Cerebellar nuclear complex (tissue), 1 donor: ENCODE measurements around the gene MRPL20.
"Not testable (repeated sequence)": the region's sequence is repeated elsewhere in the genome, so short reads cannot be mapped to it uniquely, and the experiment has no call there.

Source experiments
- DNase-seq, 2 experiments: peaks; one replicate each; lab custom pipeline; 2025; lab: John Stamatoyannopoulos, UW

The MRPL20 gene

DNA sequence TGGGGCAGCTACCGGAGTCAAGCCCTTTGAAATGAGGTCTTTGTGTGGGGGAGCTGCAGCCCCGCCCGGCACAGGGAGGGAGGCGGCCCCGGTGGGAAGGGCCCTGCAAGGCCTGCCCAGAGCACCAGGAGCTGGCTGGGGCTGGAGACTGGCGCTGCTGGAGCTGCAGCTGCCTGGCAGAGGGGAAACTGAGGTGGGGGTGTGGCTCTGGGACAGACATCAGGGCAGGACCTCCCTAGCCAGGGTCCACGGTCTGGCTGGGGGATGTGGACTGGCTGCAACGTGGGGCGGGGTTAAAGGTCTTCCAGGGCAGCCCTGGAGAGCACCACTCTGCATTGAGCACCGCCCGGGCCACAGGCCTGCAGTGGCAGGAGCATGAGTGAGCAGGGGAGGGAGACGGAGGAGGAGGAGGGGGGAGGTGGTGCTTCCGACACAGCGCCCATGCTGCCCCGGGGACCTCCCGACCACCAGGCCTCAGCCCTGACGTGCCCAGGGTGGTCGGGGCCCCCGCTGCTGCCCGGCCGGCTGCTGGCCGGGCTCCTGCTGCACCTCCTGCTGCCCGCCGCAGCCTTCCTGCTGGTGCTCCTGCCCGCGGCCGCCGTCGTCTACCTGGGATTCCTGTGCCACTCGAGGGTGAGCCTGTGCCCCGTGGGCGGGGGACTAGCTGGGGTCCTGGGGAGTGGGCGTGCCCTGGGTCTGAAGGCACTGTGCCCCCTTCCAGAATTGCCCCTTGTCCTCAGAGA lies 18.8 kb upstream of the MRPL20 start:
- no peak for DNase-seq

GRCh38 chr1:1425426-1425752 lies 18.3 kb upstream of the MRPL20 start:
- DNase-seq = no peak

DNA sequence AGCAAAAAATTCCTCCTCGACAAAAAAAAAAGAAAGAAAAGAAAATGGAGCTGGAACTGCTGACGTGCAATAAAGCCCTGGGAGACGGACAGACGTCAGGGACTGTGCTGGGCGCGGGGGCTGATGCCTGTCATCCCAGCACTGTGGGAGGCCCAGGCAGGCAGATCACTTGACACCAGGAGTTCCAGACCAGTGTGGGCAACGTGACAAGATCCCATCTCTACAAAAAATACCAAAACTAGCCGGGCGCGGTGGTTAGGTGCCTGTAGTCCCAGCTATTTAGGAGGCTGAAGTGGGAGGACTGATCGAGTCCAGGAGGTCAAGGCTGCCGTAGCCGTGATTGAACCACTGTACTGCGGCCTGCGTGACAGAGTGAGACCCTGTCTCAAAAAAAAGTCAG lies 17.6 kb upstream of the MRPL20 start:
- DNase-seq = no peak

GRCh38 chr1:1423245-1423597 lies 16.1 kb upstream of the MRPL20 start:
- DNase-seq = no peak

DNA sequence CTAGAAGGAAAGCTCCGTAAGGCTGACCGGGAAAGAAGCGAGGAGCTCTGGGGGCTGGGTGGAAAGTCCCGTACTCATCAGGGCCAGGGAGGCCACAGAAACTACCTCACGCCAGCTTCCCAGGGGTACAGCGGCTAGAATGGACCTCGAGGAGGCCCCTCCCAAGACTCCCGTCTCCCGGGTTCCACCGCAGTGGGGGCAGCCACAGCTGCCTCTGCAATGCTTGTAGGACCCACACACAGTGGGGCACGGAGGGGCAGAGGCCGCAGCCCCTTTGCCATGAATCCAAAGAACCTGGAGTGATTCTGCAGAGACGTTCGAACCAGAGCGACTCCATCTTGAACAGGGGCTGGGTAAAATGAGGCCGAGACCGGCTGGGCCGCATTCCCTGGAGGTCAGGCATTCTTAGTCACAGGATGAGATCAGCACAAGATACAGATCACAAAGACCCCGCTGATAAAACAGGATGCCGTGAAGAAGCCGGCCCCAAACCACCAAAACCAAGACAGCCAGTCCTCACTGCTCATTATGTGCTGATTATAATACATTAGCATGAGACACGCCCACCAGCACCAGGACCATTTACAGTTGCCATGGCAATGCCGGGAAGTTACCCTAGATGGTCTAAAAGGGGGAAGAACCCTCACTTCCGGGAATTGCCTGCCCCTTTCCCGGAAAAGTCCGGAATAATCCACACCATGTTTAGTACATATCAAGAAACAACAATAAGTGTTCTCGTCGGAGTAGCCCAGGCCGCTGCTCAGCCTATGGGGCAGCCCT lies 15.6 kb upstream of the MRPL20 start:
- no peak for DNase-seq

- DNase-seq = no peak
Observed at GRCh38 chr1:1421907-1422464, 14.9 kb upstream of the MRPL20 start.

DNA sequence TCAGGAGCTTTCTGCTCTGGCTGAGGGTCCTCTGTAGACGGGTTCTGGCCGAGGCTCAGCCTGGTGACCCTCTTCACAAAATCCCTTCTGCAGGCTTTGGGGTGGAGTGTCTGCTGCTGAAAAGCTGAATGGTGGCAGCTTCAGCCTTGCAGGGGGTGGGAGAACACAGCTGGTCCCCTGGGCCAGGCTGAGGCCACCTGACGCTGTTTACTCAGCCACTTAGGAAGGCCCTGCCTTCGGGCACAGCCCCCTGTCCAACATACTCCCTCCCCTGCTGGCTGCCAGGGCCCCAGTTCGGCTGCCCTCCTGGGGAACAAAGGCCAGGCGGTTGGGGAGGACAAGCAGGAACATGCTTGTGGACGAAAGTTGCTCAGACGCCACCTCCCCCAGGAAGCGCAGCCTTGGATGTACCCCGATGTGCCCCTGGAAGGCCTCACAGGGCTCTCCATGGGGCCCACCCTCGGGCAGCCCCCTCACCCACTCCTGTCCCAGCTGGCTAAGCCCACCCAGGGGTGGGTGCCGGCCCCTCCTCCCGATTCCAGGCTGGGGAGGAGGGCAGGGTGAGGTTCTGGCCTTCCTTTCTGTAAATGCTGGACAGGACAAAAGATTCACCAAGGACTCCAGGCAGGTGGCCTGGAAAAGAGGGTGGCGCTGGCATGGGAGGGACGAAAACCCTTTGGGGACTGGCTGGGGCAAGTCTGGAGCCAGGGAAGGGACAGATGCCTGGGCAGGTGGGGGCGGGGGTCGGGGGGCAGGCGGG lies 14.2 kb upstream of the MRPL20 start, which contains the start of gene ANKRD65:
ANKRD65 (minus strand) TSS at position 130 of the 760 bp plus-strand sequence. CDS start 271 bp downstream, outside the sequence.
- no peak for DNase-seq

GRCh38 chr1:1420654-1421141 lies 13.6 kb upstream of the MRPL20 start:
- no peak for DNase-seq

GRCh38 chr1:1419813-1420653 lies 12.9 kb upstream of the MRPL20 start:
- DNase-seq = no peak

DNA sequence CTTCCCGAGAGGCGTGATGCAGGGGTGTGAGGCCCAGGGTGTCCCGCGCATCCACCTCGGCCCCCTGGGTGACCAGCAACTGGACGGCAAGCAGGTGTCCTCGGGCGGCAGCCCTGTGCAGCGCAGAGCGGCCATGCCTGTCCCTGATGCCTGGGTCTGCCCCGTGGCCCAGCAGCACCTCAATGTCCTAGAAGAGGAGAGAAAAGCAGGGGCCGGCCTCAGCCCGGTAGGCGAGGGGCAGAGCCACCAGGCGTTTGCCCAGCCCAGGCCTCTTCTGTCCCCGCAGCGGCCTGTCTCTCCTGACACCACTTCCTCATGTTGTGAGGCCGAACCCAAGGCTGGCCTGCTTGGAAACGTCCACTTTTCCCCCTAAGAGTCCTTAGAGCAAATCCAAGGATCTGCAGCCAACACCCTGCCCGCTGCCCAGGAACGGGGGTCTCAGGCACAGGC lies 12.3 kb upstream of the MRPL20 start:
- no peak for DNase-seq

DNA sequence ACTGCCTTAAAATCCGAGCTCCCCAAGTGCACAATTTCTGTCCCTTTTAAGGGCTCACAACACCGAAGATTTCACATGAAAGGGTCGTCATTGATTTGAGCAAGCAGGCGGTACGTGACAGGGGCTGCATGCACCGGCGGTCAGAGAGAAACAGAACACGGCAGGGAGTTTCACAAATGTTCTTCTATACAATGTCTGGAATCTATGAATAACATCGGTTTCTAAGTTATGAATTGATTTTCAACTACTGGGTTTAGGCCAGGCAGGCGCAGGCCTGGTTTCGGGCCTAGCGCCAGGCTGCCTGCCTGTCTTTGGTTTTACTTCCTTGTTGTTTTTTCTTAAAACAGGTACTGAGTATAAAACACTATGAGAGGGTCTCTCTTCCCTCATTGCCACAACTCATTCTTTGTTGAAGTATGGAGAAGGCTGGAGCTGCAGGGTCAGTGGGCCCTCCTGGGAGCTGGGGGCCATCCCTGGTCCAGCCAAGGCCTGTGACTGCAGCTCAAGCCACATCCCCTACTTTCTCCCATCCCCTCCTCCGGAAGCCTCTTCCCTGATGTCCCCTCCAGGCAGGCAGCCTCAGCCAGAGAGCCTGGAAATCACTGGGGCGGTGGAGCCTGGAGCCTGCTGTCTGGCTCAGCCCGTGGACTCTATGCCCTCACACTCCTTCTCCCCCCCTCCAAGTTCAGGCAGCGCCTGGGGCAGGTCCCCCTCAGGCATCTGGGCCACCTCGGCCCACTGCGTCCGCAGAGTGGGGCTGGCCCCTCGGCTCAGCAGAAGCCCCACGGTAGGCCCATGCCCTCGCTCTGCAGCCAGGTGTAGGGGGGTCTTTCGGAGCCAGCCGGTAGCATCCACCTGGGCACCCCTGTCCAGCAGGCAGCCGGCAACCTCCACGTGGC lies 11.6 kb upstream of the MRPL20 start:
- no peak for DNase-seq

DNA sequence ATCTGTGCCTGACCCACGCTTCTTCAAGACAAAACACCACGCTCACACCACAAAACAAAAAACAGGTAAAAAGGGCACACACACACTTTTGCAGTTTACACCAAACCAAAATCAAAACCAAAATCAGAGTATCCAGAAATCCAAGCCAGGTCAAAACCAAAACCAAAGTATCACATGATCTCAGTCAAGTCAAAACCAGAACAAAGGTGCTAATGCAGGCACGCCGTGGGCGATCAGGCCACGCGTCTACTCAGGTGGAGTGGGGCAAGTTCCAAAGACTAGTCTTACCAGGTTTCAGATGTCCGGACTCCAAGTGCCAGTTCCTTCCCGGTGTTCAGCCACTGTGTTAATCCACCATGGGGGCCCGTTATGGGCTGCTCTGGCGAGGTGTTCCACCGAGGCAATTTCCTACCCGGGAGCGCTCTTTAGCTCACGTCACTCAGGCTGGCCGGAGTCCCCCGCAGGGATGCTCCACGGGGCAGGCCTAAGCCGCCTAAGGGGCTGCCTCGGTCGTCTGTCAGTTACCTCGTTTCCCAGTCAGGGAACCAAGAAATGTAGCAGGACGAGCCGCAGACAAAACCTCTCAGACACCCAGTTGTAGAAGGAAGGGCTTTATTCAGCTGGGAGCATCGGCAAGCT lies 10.9 kb upstream of the MRPL20 start:
- DNase-seq = not testable (repeated sequence)

DNA sequence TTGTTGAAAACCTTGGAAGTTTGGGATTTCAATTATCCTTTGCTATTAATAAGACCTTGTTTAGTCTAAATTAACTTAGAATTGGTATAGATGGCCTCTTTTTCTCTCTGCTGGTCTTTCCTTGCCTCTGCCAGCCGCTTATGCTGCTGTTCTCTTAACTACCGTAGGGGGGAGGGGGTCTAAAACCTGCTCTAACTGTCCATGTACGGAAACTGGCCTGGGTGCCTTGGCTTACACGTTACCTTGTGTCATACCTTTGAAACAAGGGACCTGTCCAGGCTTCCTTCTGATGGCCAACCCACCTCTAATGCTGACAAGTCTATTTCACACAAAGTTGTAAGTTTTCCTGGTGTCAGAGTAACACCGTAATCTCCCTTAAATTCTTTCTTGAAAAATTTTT lies 10.3 kb upstream of the MRPL20 start:
- DNase-seq = not testable (repeated sequence)

DNA sequence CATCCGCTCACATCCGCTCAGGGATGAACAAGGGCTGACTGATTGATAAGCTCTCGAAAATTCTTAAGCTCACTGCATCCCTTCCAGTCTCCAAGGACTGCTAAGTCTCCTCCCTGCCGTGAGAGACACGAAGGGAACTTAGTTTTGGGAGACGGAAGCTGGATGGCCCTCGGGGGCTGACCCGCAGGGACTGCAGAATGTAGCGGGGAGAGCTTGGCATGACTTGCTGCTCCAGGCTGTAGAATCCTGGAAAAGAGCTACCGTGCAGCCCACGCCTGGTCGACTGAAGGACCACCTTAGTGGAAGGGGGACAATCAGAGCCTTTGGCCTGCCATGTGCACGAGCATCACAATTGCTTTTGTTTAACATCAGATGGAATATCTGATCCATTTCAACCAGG lies 8.7 kb upstream of the MRPL20 start:
- no peak for DNase-seq

DNA sequence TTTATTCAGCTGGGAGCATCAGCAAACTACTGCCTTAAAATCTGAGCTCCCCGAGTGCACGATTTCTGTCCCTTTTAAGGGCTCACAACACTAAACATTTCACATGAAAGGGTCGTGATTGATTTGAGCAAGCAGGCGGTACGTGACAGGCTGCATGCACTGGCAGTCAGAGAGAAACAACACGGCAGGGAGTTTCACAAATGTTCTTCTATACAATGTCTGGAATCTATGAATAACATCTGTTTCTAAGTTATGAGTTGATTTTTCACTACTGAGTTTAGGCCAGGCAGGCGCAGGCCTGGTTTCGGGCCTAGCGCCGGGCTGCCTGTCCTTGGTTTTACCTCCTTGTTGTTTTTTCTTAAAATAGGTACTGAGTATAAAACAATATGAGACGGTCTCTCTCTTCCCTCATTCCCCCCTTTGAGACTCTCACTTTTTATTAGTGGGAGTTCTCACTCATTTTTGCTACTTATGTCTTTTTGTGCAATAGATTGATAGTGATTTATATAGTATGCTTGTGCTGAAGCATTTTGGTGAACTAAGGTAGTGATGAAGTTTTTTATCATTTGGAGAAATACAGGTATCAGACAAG lies 5.3 kb upstream of the MRPL20 start:
- DNase-seq = not testable (repeated sequence)

- DNase-seq = no peak
Observed at GRCh38 chr1:1411626-1412025, 4.5 kb upstream of the MRPL20 start.

GRCh38 chr1:1410238-1410637 lies 3.1 kb upstream of the MRPL20 start:
- DNase-seq = not testable (repeated sequence)

DNA sequence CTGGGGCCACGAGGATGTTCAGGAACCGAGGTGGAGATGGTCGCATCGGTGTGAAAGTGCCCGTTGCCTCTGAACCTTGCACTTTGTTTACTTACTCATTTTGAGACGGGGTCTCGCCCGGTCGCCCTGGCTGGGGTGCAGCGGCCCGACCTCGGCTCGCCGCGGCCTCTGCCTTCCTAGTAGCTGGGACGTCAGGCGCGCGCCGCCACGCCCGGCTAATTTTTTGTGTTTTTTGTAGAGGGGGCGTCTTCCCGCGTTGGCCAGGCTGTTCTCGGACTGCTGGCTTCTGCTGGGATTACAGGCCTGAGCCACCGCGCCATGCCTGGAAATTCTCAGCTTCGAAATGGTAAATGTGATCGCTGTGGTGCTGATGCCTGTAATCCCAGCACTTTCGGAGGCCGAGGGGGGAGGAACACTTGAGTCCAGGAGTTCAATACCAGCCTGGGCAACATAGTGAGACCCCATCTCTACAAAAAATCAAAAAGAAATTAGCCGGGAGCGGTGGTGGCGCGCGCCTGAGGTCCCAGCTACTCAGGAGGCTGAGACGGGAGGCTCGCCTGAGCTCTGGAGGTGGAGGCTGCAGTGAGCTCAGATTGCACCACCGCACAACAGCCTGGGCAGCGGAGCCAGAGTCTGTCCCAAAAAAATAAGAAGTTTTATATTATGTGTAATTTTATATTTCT lies 684 bp upstream of the MRPL20 start:
- no peak for DNase-seq
